HPDE6-E6E7 (cell line): ENCODE data around the gene FBXL17.
"Not testable (repeated sequence)": the region's sequence is repeated elsewhere in the genome, so short reads cannot be mapped to it uniquely, and the experiment has no call there.

ENCODE experiments used
- DNase-seq: peaks from one replicate; pipeline ENCODE4 v3.0.0; 2011; ENCODE audit warnings: missing footprints; ENCODE audit errors: extremely low spot score

The FBXL17 gene

GRCh38 chr5:108311682-108312081 lies 70.2 kb downstream of the FBXL17 start:
- DNase-seq = no peak

- no peak for DNase-seq
These were observed 78.3 kb downstream of the FBXL17 start for GRCh38 chr5:108303611-108304010.

DNA sequence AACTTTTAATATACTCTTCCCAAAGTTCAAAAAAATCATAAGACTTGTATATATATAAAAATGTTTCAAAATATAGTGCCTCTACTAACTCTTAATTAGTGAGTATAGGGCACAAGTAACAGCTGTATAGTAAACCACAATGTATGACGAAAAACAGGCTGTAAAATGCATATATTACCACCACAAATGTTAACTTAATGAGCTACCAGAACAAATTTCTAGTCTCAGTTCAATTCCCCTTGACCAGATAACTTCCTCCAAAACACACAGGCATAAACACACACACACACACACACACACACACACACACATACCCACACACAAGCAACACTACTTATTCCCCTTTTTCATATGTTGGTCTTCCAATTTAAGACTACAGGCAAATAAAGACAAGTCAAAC lies 78.8 kb downstream of the FBXL17 start:
- DNase-seq = no peak

- no peak for DNase-seq
These were observed 84.8 kb downstream of the FBXL17 start for GRCh38 chr5:108297042-108297601.

GRCh38 chr5:108295578-108296368 lies 86.1 kb downstream of the FBXL17 start:
- DNase-seq = no peak

GRCh38 chr5:108280960-108281569 lies 100.8 kb downstream of the FBXL17 start:
- DNase-seq = no peak

GRCh38 chr5:108280248-108280647 lies 101.7 kb downstream of the FBXL17 start:
- no peak for DNase-seq

- DNase-seq = no peak
These were observed 103.3 kb downstream of the FBXL17 start for GRCh38 chr5:108278285-108279240.

GRCh38 chr5:108276187-108277050 lies 105.5 kb downstream of the FBXL17 start:
- DNase-seq = no peak

GRCh38 chr5:108274080-108274479 lies 107.8 kb downstream of the FBXL17 start:
- DNase-seq = not testable (repeated sequence)

- DNase-seq = no peak
These were observed 110.8 kb downstream of the FBXL17 start for GRCh38 chr5:108271127-108271526.

DNA sequence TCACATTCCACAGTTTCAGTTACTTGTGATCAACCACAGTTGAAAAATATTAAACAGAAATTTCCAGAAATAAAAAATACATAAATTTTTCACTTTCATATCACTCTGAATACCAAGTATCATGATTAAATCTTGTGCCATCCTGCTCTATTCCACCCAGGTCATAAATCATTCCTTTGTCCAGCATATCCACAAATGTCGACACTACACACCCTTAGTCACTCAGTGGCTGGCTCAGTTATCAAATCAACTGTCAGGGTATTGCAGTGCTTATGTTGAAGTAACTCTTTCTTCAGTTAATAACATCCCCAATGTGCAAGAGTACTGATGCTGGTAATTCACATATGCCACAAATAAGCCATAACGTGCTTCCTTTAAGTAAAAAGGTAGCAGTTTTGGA lies 115.7 kb downstream of the FBXL17 start:
- DNase-seq = no peak

- DNase-seq = no peak
These were observed 117.4 kb downstream of the FBXL17 start for GRCh38 chr5:108264533-108264932.

DNA sequence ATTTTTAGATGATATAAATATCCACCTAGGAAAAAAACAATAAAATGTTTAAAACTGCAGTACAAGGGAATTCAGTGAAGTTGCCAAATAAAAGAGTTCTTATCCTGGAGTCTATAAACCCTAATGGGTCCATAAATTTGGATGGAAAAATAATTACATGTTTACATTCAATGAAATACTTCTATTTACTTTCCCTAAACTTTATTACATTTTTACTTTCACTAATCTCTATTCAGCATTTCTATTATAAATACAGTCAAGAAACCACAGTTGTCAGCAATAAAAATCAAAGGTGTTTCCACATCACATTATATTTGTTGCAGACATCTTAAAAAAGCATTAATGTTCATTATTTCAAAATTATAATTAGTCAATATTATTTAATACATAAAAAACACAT lies 118.6 kb downstream of the FBXL17 start:
- DNase-seq = no peak

GRCh38 chr5:108260858-108261170 lies 121.1 kb downstream of the FBXL17 start:
- DNase-seq = no peak

GRCh38 chr5:108260117-108260857 lies 121.6 kb downstream of the FBXL17 start:
- peak; percentile 49 for DNase-seq

DNA sequence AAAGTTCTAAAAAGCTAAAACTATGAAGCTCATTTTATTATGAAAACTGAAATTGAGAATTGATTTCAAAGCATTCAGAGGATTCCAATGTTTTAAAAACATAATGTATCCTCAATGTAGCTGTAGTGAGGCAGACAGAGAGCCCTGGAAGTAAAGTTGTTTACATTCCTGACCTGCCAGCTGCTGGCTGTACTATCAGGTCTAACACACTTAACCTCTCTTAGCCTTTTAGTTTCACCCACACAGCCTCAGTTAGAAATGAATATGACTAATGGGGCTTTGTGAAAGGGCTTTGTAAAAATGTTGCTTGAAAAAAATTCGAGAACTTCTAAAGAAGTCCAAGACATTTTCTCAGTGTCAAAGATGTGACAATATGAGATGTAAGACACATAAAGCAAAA lies 122.6 kb downstream of the FBXL17 start:
- DNase-seq = no peak

DNA sequence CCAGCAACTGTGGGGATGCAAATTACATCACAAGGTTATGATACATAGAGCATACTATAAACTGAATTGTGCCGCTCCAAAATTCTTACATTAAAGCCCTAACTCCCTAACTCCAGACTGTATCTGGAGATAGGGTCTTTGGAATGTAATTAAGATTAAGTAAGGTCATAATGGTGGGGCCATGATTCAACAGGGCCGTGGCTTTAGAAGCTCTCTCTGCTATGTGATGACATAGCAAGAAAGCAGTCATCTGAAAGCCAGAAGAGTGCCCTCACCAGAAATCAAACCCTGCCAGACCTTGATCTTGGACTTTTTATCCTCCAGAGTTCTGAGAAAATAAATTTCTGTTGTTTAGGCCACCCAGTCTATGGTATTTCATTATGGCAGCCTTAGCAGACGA lies 123.9 kb downstream of the FBXL17 start:
- DNase-seq = no peak

GRCh38 chr5:108255468-108255867 lies 126.4 kb downstream of the FBXL17 start:
- DNase-seq = no peak

DNA sequence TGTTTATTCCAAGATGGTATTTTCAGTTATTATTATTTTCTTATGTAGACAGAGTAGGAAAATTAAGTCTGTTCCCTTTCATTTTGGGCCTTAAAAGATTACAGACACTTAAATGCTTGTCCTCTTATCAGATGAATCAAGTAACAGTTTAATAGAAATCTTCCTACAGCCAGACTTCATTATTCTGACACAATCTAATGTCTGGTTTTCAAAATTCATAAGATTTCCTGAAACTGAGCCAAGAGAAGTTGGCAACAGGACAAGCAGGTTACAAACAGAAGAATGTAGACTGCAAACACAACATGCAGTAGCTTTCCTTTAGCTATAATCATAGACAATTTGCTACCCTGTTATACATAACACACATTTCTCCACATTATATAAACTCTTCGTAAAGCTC lies 130.5 kb downstream of the FBXL17 start:
- DNase-seq = no peak
